Stimulated activated CD8-positive, alpha-beta memory T cell treated with anti-CD3 and anti-CD28 coated beads, Interleukin-7, amount 100 ng/mL, for 48 hours (primary cell): ENCODE measurements around the gene NOD2.

ENCODE experiments used
- DNase-seq, 2 donors: peaks; one replicate each; pipeline ENCODE4 v3.0.0-alpha.2; 2020; ENCODE audit warnings: low read depth in 1 of 2; ENCODE audit errors: extremely low read depth in 1 of 2

NOD2 gene

GRCh38 chr16:50712560-50712898 lies 19.1 kb downstream of the NOD2 start:
- no peak for DNase-seq

- no peak for DNase-seq
Observed at GRCh38 chr16:50712956-50713355, 19.6 kb downstream of the NOD2 start.

GRCh38 chr16:50717091-50717490 lies 23.7 kb downstream of the NOD2 start:
- no peak for DNase-seq

GRCh38 chr16:50717494-50717893 lies 24.1 kb downstream of the NOD2 start:
- no peak for DNase-seq

GRCh38 chr16:50718061-50718760 lies 24.8 kb downstream of the NOD2 start:
- no peak for DNase-seq

- DNase-seq = no peak
Observed at GRCh38 chr16:50718761-50719400, 25.5 kb downstream of the NOD2 start.

GRCh38 chr16:50719401-50720337 lies 26.3 kb downstream of the NOD2 start:
- no peak for DNase-seq

GRCh38 chr16:50721549-50722404 lies 28.4 kb downstream of the NOD2 start:
- DNase-seq = no peak

- DNase-seq = no peak
Observed at GRCh38 chr16:50722405-50722737, 29.0 kb downstream of the NOD2 start.

GRCh38 chr16:50722960-50723359 lies 29.6 kb downstream of the NOD2 start:
- DNase-seq = no peak

- DNase-seq = no peak
Observed at GRCh38 chr16:50724306-50724705, 30.9 kb downstream of the NOD2 start.

- DNase-seq = no peak
Observed at GRCh38 chr16:50731130-50731988, 38.0 kb downstream of the NOD2 start.

GRCh38 chr16:50731989-50732832 lies 38.8 kb downstream of the NOD2 start:
- DNase-seq = no peak

GRCh38 chr16:50733468-50733867 lies 40.1 kb downstream of the NOD2 start:
- no peak for DNase-seq

GRCh38 chr16:50735629-50736122 lies 42.3 kb downstream of the NOD2 start:
- DNase-seq = no peak

- no peak for DNase-seq
Observed at GRCh38 chr16:50736448-50736847, 43.0 kb downstream of the NOD2 start.

- no peak for DNase-seq
Observed at GRCh38 chr16:50737420-50737959, 44.1 kb downstream of the NOD2 start.

GRCh38 chr16:50739031-50739430 lies 45.6 kb downstream of the NOD2 start:
- no peak for DNase-seq

- DNase-seq = no peak
Observed at GRCh38 chr16:50740736-50741135, 47.3 kb downstream of the NOD2 start.
